DMS 273 (cell line): ENCODE data around the gene STXBP2.
"Not testable (repeated sequence)": the region's sequence is repeated elsewhere in the genome, so short reads cannot be mapped to it uniquely, and the experiment has no call there.

Experiments
- DNase-seq: peaks from one replicate; lab custom pipeline; 2025; ENCODE audit not compliant: unreplicated experiment; lab: John Stamatoyannopoulos, UW

Gene STXBP2

GRCh38 chr19:7632340-7633203, 4.3 kb upstream of the STXBP2 start:
- no peak for DNase-seq

GRCh38 chr19:7633698-7634097, 3.2 kb upstream of the STXBP2 start, which contains the start of gene PCP2:
Gene PCP2, minus strand, starts transcription at chr19:7633719. Its CDS starts 262 bp downstream, at chr19:7633457.
- no peak for DNase-seq

DNA sequence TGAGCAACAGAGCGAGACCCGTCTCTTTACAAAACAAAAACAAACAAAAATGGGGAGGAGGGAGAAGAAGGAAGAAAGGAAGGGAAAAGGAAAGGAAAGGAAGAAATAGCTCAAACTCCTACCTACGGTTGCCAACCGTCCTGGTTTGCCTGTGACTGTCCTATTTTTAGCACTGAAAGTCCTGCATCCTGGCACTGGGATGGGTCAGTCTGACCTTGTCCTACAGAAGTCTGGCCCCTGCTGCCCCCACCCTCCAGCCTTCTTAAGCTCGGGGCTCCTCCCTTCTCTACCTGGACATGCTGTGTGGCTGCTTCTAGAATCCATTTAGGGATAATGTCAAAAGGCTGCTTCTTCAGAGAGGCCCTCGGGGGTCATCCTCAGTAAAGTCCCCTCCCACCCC, 1.2 kb upstream of the STXBP2 start:
- DNase-seq: no peak

DNA sequence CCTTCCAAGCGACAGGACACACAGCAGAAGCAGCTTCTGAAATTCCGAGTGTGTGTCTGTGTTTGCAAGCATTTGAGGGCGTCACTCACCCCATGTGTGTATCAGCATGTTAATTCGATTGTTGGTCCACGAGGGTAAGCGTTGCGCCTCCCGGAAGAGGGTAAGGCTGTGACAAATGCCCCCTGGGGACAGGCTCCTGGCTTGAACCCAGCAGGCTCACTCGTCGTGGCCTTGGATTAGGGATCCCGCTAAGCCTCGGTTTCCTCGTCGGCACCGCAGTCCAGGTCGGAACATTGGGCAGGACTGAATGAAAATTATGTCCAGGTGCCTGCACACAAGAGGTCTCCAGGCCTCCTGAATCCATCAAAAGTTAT, 606 bp upstream of the STXBP2 start:
- no peak for DNase-seq

GRCh38 chr19:7637374-7638256, 705 bp downstream of the STXBP2 start:
- no peak for DNase-seq

DNA sequence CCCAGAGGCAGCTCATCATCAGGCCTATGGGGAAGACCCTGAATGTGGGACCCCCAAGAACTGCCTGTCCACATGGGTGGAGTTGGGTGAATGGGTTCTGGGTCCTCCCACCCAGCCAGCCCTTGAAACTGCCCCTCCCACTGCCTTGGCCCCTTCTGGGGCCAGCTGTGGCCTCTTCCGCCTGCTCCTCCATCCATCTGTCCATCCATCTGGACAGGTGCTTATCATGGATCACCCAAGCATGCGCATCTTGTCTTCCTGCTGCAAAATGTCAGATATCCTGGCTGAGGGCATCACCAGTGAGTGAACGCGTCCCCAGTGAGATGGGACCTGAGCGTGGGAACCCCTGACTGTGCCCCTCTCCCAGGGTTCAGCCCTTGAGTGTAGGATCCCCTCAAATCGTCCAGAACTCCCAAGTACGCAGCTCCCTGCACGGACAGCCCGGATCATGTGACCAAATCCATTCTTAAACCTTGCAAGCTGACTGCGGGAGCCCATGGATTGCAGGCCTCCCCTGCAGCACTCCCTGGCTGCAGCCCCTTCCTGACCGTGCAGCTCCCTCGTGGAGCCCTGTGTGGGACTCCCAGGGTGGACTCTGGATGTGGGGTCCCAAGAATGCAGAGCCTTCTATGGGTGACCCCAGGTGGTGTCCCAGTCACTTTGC, 2.0 kb downstream of the STXBP2 start:
- DNase-seq: peak; percentile 92

DNA sequence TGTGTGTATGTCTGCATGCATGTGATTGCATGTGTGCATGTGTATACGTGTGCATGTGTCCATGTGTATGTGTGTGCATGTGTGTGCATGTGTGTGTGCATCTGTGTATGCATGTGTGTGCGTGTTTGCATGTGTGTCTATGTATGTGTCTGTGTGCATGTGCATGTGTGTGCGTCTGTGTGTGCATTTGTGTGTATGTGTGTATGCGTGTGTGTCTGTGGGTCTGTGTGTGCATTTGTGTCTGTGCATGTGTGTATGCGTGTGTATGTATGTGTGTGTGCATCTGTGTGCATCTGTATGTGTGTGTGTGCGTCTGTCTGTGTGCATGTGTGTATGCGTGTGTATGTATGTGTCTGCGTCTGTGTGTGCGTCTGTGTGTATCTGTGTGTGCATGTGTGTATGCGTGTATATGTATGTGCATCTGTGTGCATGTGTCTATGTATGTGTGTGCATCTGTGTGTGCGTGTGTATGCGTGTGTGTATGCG, 3.0 kb downstream of the STXBP2 start:
- no peak for DNase-seq

GRCh38 chr19:7640803-7641202, 3.9 kb downstream of the STXBP2 start:
- DNase-seq: no peak

GRCh38 chr19:7641290-7642276, 4.7 kb downstream of the STXBP2 start:
- DNase-seq: peak; percentile 36

- DNase-seq: no peak
These were observed 5.6 kb downstream of the STXBP2 start for GRCh38 chr19:7642295-7643030.

DNA sequence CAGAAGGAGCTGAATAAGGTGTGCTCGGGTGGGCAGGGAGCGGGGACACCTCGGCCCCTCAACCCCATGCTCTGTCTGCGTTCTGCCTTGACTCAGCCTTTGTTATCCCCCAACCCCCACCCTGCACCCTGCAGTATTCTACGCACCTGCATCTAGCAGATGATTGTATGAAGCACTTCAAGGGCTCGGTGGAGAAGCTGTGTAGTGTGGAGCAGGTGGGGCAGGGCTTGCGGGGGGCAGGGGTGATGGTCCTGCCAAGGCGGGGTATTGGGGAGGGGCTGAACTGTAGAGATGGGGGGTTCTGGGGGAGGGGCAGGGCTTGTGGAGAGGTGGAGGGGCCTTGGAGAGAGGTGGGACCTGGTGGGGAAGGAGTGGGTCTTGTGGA, 6.1 kb downstream of the STXBP2 start:
- DNase-seq: no peak

DNA sequence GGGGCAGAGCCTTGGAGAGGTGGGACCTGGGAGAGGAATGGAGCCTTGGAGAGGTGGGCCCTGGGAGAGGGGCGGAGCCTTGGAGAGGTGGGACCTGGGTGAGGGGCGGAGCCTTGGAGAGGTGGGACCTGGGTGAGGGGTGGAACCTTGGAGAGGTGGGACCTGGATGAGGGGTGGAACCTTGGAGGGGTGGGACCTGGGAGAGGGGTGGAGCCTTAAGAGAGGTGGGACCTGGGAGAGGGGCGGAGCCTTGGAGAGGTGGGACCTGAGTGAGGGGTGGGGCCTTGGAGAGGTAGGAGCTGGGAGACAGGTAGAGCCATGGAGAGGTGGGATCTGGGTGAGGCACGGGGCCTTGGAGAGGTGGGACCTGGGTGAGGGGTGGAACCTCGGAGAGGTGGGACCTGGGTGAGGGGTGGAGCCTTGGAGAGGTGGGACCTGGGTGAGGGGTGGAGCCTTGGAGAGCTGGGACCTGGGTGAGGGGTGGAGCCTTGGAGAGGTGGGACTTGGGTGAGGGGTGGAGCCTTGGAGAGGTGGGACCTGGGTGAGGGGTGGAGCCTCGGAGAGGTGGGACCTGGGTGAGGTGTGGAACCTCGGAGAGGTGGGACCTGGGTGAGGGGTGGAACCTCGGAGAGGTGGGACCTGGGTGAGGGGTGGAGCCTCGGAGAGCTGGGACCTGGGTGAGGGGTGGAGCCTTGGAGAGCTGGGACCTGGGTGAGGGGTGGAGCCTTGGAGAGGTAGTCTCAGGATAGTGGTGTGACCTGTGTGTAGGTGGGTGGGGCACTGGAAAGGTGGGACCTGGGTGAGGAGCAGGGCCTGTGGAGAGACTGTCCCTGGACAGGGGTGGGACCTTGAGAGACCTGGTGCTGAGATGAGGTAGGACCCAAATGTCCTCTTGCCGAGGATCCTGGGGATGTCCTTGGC, 7.0 kb downstream of the STXBP2 start:
- not testable (repeated sequence) for DNase-seq

GRCh38 chr19:7644550-7644877, 7.6 kb downstream of the STXBP2 start:
- DNase-seq: no peak

DNA sequence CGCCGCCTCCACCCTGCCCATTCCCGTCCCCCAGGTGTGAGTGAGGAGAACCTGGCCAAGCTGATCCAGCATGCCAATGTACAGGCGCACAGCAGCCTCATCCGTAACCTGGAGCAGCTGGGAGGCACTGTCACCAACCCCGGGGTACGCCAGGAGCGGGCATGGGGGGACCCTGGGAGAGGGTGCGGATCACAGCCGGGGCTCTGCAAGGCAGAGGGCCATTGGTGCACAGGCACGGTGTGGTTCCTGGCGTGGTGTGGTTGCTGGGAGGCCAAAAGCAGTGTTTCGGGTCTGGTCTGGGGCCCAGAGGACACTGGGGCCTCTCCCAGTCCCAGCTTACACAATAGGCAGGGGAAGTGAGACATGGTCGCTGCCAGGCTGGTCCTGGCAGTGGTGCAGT, 8.3 kb downstream of the STXBP2 start:
- no peak for DNase-seq

- no peak for DNase-seq
These were observed 8.9 kb downstream of the STXBP2 start for GRCh38 chr19:7645656-7646425.

DNA sequence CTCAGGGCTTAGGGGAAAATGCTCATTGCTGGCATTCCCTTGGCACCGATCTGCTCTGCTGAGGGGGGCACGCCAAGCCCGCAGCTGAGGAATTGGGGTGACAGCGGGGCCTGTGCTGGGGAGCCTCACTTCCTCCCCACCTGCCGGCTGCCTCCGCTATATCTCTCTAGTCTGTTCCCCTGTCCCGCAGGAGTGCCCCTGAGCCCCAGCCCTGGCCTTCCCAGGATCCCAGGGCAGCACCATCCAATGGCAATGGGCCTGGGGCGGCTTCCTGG, 9.5 kb downstream of the STXBP2 start:
- no peak for DNase-seq

- no peak for DNase-seq
These were observed 10.2 kb downstream of the STXBP2 start for GRCh38 chr19:7647156-7647555.
